Stomach (tissue), 9 donors: ENCODE results near the gene VTI1A. TPM values are rescaled to one million over a fixed set of nuclear protein-coding genes. Genes with fewer than 3 reads are reported as not detected.

Source experiments
- DNase-seq, 2 donors: peaks; one replicate each; pipeline versions ENCODE4 v3.0.0 to v3.0.0-alpha.2; 2013 to 2019
- H3K27ac ChIP-seq, 5 donors: fragments of 200-600 bp in 4 of 5; sonication (generic) in 4 of 5; one replicate each; pipeline ENCODE4 v1.5.1; 2013 to 2019; ENCODE audit warnings: mild to moderate bottlenecking in 1 of 5, moderate library complexity in 1 of 5
- H3K27me3 ChIP-seq, 3 donors: fragments of 200-600 bp; sonication (generic); one replicate each; pipeline ENCODE4 v1.5.1; 2017 to 2019; ENCODE audit warnings: mixed run types in 1 of 3
- H3K36me3 ChIP-seq, 4 donors: fragments of 200-600 bp; sonication (generic); 1 replicate in 3 of 4; 2 replicates in 1 of 4; pipeline ENCODE4 v1.5.1; 2016 to 2019
- H3K4me1 ChIP-seq, 4 donors: fragments of 200-600 bp; sonication (generic); one replicate each; pipeline ENCODE4 v1.5.1; 2016 to 2019
- H3K4me3 ChIP-seq, 4 donors: fragments of 200-600 bp; sonication (generic) in 3 of 4; one replicate each; pipeline ENCODE4 v1.5.1; 2016 to 2019; ENCODE audit warnings: mild to moderate bottlenecking in 1 of 4
- H3K9me3 ChIP-seq, 4 donors: fragments of 200-600 bp; sonication (generic); one replicate each; pipeline ENCODE4 v1.5.1; 2016 to 2019
- CTCF ChIP-seq, 7 experiments: fragments of 450-650 bp in 4 of 7; fragments of 200-600 bp in 3 of 7; sonication (generic) in 3 of 7; IDR thresholded peaks; one replicate each; pipeline ENCODE4 v1.5.1; 2016 to 2019; ENCODE audit warnings: antibody characterized with exemption in 7 of 7, control low read depth in 2 of 7, mild to moderate bottlenecking in 1 of 7
- EP300 ChIP-seq: sonication (generic); formaldehyde crosslinking; IDR thresholded peaks from one replicate; pipeline ENCODE4 v1.6.1; 2017; ENCODE audit warnings: antibody characterized with exemption
- POLR2A ChIP-seq, 4 donors: fragments of 450-650 bp; IDR thresholded peaks; one replicate each; pipeline ENCODE4 v1.6.1; 2016; ENCODE audit warnings: antibody characterized with exemption in 4 of 4, control low read depth in 2 of 4, mild to moderate bottlenecking in 1 of 4, moderate library complexity in 1 of 4
- POLR2AphosphoS5 ChIP-seq, 3 donors: sonication (generic); formaldehyde crosslinking; IDR thresholded peaks; one replicate each; pipeline ENCODE4 v1.6.1; 2016; ENCODE audit warnings: antibody characterized with exemption in 3 of 3
- WGBS, 5 donors: extraction: QIAGEN DNeasy Blood & Tissue Kit in 3 of 5; methylation state at CpG; one replicate each; pipeline versions ENCODE4 v1.1.5 to v1.1.7; 2013 to 2018; 5-methylcytosine and 5-hydroxymethylcytosine counted together
- intact Hi-C: fragments of 100-400 bp; cut with DNase I; formaldehyde crosslinking; loops from one replicate; pipeline ENCODE4 v1.15.1; 2023; ENCODE audit warnings: low total_unique reads
- polyA plus RNA-seq, 3 donors: library from polyadenylated mRNA; stranded (reverse); fragments of 200-250 nt; gene quantifications; one replicate each; pipeline ENCODE4 v1.2.3, GENCODE V29; 2013
- total RNA-seq, 5 donors: library from RNA; depleted of rRNA; stranded (reverse); fragments of >200 nt; gene quantifications; one replicate each; pipeline versions ENCODE4 v1.1.0 to v1.2.3, GENCODE V29; 2014 to 2016
- donor health status: healthy with polysubstance abuse.
- donor health status: Bipolar disorder and iron deficiency.
- donor health status: healthy.

The VTI1A gene
- total and polyA plus RNA-seq, 8 donors = 6.5 to 222 (median 57.4) TPM

GRCh38 chr10:112412696-112413095 is 34.3 kb upstream of the VTI1A start:
- H3K27me3 ChIP-seq = no peaks in the 10 kb centered on the region
- DNase-seq = no peak
- H3K27ac ChIP-seq = no peak overlapping the region
- WGBS, 5 donors = 90 to 97% (median 93%) methylated on average over 2 of the region's 2 CpGs
- no peaks in the 10 kb centered on the region for H3K4me1 ChIP-seq
- intact Hi-C loops = no loop called here
- no peaks in the 10 kb centered on the region for H3K9me3 ChIP-seq
- peaks cover 6 to 96% (median 70%) of the 10 kb centered on the region in 4 donors for H3K36me3 ChIP-seq
- TF ChIP-seq POLR2A (IDR thresholded peaks at IDR 0.05) = no peak
- TF ChIP-seq EP300 = no peak
- no peak for TF ChIP-seq CTCF (IDR thresholded peaks at IDR 0.05)
- no peak for TF ChIP-seq POLR2AphosphoS5 (IDR thresholded peaks at IDR 0.05)
- no peak overlapping the region for H3K4me3 ChIP-seq

GRCh38 chr10:112421731-112422130 is 25.3 kb upstream of the VTI1A start:
- Histone ChIP-seq H3K36me3 (peaks cover 27 to 95% (median 80%) of the 10 kb centered on the region in 4 donors), H3K27me3 (no peaks in the 10 kb centered on the region), H3K4me1 (no peaks in the 10 kb centered on the region), H3K4me3 (no peak overlapping the region), H3K9me3 (no peaks in the 10 kb centered on the region), H3K27ac (no peak overlapping the region)
- no peak for TF ChIP-seq EP300
- TF ChIP-seq POLR2AphosphoS5 (IDR thresholded peaks at IDR 0.05) = no peak
- TF ChIP-seq CTCF (IDR thresholded peaks at IDR 0.05) = no peak
- TF ChIP-seq POLR2A (IDR thresholded peaks at IDR 0.05) = no peak
- intact Hi-C loops = no loop called here
- 77 to 95% (median 88%) methylated on average over 3 of the region's 3 CpGs for whole genome bisulfite sequencing, 5 donors
- DNase-seq = no peak

- Histone ChIP-seq H3K4me1 (no peaks in the 10 kb centered on the region), H3K4me3 (no peak overlapping the region), H3K36me3 (peaks cover 19 to 96% (median 86%) of the 10 kb centered on the region in 4 donors), H3K9me3 (no peaks in the 10 kb centered on the region), H3K27ac (no peak overlapping the region), H3K27me3 (no peaks in the 10 kb centered on the region)
- DNase-seq = no peak
- TF ChIP-seq POLR2AphosphoS5 (IDR thresholded peaks at IDR 0.05) = no peak
- no peak for TF ChIP-seq EP300
- TF ChIP-seq CTCF (IDR thresholded peaks at IDR 0.05) = no peak
- TF ChIP-seq POLR2A (IDR thresholded peaks at IDR 0.05) = no peak
- WGBS, 5 donors = 58 to 81% (median 68%) methylated on average over 2 of the region's 2 CpGs
- intact Hi-C loops = no loop called here
Measured at GRCh38 chr10:112424651-112425050, 22.4 kb upstream of the VTI1A start.

GRCh38 chr10:112426111-112426510 is 20.9 kb upstream of the VTI1A start:
- 67 to 84% (median 70%) methylated on average over 2 of the region's 2 CpGs for WGBS, 5 donors
- H3K4me1 ChIP-seq = no peaks in the 10 kb centered on the region
- H3K36me3 ChIP-seq = peaks cover 32 to 96% (median 93%) of the 10 kb centered on the region in 4 donors
- H3K9me3 ChIP-seq = no peaks in the 10 kb centered on the region
- no peak for DNase-seq
- no peaks in the 10 kb centered on the region for H3K27me3 ChIP-seq
- H3K4me3 ChIP-seq = no peak overlapping the region
- TF ChIP-seq CTCF (IDR thresholded peaks at IDR 0.05) (no peak), EP300 (no peak), POLR2A (IDR thresholded peaks at IDR 0.05) (no peak), POLR2AphosphoS5 (IDR thresholded peaks at IDR 0.05) (no peak)
- no peak overlapping the region for H3K27ac ChIP-seq
- intact Hi-C loops = no loop called here
